ENCODE measurements around the gene FMN2. TPM values are rescaled to one million over a fixed set of nuclear protein-coding genes. Genes with fewer than 3 reads are reported as not detected.

Gene FMN2
- total RNA-seq, 3 donors from 2014 or later (not counting 1 experiment from before 2014, with no cell fraction given), result not detected

DNA sequence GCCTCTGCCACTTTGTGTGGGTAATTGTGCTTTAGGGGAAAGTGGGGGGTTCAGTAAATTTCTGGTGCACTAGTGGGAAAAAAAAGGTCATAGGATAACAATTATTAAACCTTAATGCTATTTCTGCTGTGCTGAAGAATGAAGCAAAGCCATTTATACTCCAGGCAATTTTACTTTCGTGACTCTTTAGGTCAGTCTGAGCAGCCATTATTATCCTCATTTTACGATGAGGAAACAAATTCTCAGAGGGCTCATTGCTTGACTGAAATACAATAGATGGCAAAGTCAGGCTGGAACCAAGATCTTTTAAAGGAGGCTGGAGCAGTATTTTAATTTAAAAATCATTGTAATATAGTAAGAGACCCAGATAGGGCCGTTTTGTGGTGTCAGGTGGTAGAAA is 272.2 kb downstream of the FMN2 start:
- H3K27ac Mint-ChIP-seq, result no peak overlapping the region
- peaks cover 3 to 16% of the 10 kb centered on the region in 2 donors for H3K9me3 Mint-ChIP-seq
- TF ChIP-seq, protein P1, sequence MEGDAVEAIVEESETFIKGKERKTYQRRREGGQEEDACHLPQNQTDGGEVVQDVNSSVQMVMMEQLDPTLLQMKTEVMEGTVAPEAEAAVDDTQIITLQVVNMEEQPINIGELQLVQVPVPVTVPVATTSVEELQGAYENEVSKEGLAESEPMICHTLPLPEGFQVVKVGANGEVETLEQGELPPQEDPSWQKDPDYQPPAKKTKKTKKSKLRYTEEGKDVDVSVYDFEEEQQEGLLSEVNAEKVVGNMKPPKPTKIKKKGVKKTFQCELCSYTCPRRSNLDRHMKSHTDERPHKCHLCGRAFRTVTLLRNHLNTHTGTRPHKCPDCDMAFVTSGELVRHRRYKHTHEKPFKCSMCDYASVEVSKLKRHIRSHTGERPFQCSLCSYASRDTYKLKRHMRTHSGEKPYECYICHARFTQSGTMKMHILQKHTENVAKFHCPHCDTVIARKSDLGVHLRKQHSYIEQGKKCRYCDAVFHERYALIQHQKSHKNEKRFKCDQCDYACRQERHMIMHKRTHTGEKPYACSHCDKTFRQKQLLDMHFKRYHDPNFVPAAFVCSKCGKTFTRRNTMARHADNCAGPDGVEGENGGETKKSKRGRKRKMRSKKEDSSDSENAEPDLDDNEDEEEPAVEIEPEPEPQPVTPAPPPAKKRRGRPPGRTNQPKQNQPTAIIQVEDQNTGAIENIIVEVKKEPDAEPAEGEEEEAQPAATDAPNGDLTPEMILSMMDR (IDR thresholded peaks at IDR 0.05), result no peak
- no peaks in the 10 kb centered on the region for H3K36me3 ChIP-seq (ENCODE audit: control insufficient read depth, insufficient read depth, low read length)
- intact Hi-C loops (cut with micrococcal nuclease), result no loop called here
- WGBS (ENCODE audit: insufficient coverage), result 71% methylated on average over 2 of the region's 3 CpGs
- no peak overlapping the region for H3K4me3 Mint-ChIP-seq
- no peak overlapping the region for H3K4me3 ChIP-seq (ENCODE audit: low read length)
- H3K27ac ChIP-seq (ENCODE audit: low read length), result no peak overlapping the region
- H3K4me1 ChIP-seq (ENCODE audit: control insufficient read depth, insufficient read depth, low read length), result no peaks in the 10 kb centered on the region
- no peaks in the 10 kb centered on the region for H3K4me1 Mint-ChIP-seq
- H3K27me3 Mint-ChIP-seq (ENCODE audit: low read depth in 2 of 2), result no peaks in the 10 kb centered on the region
- no peaks in the 10 kb centered on the region for H3K9me3 ChIP-seq (ENCODE audit: control insufficient read depth, insufficient read depth, low read length)
- ATAC-seq (no peak), DNase-seq (no peak)
- no peaks in the 10 kb centered on the region for H3K36me3 Mint-ChIP-seq
- H3K27me3 ChIP-seq (ENCODE audit: control insufficient read depth, insufficient read depth, low read length), result no peaks in the 10 kb centered on the region

DNA sequence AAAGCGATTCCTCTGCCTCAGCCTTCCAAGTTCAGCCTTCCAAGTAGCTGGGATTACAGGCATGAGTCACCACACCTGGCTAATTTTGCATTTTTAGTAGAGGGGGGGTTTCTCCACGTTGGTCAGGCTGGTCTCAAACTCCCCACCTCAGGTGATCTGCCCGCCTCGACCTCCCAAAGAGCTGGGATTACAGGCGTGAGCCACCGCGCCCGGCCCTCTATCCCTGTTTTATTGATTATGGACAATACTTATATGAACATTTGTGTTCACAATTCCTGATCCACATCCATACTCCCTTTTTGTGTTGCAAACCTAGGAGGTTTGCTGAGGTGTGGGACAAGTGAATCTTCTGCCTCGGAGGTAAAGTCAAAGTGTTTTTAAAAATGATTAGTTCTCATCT is 275.0 kb downstream of the FMN2 start:
- H3K9me3 ChIP-seq (ENCODE audit: control insufficient read depth, insufficient read depth, low read length), result no peaks in the 10 kb centered on the region
- H3K4me3 Mint-ChIP-seq, result no peak overlapping the region
- no peak overlapping the region for H3K27ac Mint-ChIP-seq
- no peaks in the 10 kb centered on the region for H3K36me3 Mint-ChIP-seq
- H3K4me1 ChIP-seq (ENCODE audit: control insufficient read depth, insufficient read depth, low read length), result no peaks in the 10 kb centered on the region
- ATAC-seq (no peak), DNase-seq (no peak)
- H3K36me3 ChIP-seq (ENCODE audit: control insufficient read depth, insufficient read depth, low read length), result no peaks in the 10 kb centered on the region
- H3K27me3 ChIP-seq (ENCODE audit: control insufficient read depth, insufficient read depth, low read length), result no peaks in the 10 kb centered on the region
- WGBS (ENCODE audit: insufficient coverage), result 84% methylated on average over 2 of the region's 9 CpGs
- TF ChIP-seq, protein P1 (IDR thresholded peaks at IDR 0.05), result no peak
- intact Hi-C loops (cut with micrococcal nuclease), result no loop called here
- H3K27ac ChIP-seq (ENCODE audit: low read length), result no peak overlapping the region
- no peaks in the 10 kb centered on the region for H3K4me1 Mint-ChIP-seq
- H3K4me3 ChIP-seq (ENCODE audit: low read length), result no peak overlapping the region
- H3K9me3 Mint-ChIP-seq, result peaks cover 0 to 6% of the 10 kb centered on the region in 2 donors
- no peaks in the 10 kb centered on the region for H3K27me3 Mint-ChIP-seq (ENCODE audit: low read depth in 2 of 2)

DNA sequence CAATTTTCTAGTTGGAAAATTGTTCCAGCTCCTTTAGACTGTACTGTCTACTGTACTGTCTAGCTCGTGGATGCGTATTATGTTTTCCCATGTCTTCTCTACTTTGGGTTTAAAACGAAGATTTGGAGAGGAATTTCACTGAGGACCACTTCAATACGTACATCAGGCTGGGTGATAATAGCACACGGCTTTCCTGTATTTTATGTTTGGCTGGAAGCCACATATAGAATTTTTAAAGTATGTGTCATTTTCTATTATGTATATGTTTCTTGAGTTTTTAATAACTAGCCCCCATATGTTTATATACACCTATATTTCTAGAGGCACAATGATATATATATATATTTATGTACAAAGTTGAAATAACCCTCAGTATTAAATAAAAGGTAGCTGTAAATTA is 293.9 kb downstream of the FMN2 start:
- H3K4me1 Mint-ChIP-seq, result no peaks in the 10 kb centered on the region
- Histone ChIP-seq H3K4me1 (ENCODE audit: control insufficient read depth, insufficient read depth, low read length) (no peaks in the 10 kb centered on the region), H3K27me3 (ENCODE audit: control insufficient read depth, insufficient read depth, low read length) (no peaks in the 10 kb centered on the region), H3K4me3 (ENCODE audit: low read length) (no peak overlapping the region), H3K36me3 (ENCODE audit: control insufficient read depth, insufficient read depth, low read length) (no peaks in the 10 kb centered on the region), H3K27ac (ENCODE audit: low read length) (no peak overlapping the region), H3K9me3 (ENCODE audit: control insufficient read depth, insufficient read depth, low read length) (peaks cover 5% of the 10 kb centered on the region)
- ATAC-seq (no peak), DNase-seq (no peak)
- TF ChIP-seq, protein P1 (IDR thresholded peaks at IDR 0.05), result no peak
- no peak overlapping the region for H3K27ac Mint-ChIP-seq
- intact Hi-C loops (cut with micrococcal nuclease), result no loop called here
- no peak overlapping the region for H3K4me3 Mint-ChIP-seq
- peaks cover 6% of the 10 kb centered on the region in 2 donors for H3K9me3 Mint-ChIP-seq
- peaks cover 7% of the 10 kb centered on the region for H3K36me3 Mint-ChIP-seq
- 88% methylated on average over 5 of the region's 5 CpGs for WGBS (ENCODE audit: insufficient coverage)
- no peaks in the 10 kb centered on the region for H3K27me3 Mint-ChIP-seq (ENCODE audit: low read depth in 2 of 2)
